Fibroblast of skin of right quadriceps (primary cell): Measurements from ENCODE around the gene IWS1.
"Not testable (repeated sequence)": the region's sequence is repeated elsewhere in the genome, so short reads cannot be mapped to it uniquely, and the experiment has no call there.

ENCODE experiments used
- DNase-seq: peaks from one replicate; pipeline ENCODE4 v3.0.0-alpha.2; 2013

Gene IWS1

GRCh38 chr2:127527001-127527804, 914 bp upstream of the IWS1 start:
- DNase-seq: no peak

DNA sequence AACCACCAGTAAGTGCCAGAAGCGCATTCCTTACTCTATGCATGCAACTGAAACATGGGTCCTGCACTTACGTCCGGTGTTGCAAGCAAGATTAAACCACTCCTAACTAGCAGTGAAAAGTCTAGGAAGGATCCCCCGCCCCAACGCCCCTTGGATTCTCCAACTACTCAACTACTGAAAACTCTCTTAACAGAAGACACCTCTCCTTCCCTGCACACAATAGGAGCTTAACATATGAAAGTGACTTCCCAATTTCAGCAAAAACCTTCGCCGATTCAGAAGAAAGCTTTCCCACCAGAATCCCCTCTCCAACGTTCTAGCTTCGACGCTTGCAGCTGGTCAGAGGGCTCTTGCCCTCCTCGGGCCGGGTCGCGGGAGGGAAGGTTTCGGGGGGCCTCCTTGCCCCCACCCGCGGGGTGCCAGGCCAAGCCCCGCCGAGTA, 578 bp downstream of the IWS1 start:
- peak; percentile 42 for DNase-seq

- DNase-seq: not testable (repeated sequence)
Observed at GRCh38 chr2:127524198-127524834, 2.0 kb downstream of the IWS1 start.

GRCh38 chr2:127523269-127523939, 2.9 kb downstream of the IWS1 start:
- DNase-seq: no peak

DNA sequence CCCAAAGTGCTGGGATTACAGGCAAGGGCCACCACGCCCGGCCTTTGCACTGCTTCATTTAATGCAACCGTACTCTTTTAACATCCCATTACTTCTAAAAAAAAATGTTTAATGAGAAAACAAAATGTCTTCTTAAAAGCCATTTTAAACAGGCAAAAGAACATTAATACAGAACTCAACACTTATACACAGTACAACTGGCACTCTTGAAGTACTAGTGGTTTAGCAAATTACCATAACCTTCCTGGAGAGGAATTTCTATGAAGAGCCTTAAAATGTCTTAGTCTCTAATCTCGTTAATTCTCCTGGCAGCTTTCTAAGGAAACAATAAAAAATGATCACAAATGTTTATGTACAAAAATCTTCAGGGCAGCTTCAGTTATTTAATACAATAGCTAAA, 5.9 kb downstream of the IWS1 start:
- no peak for DNase-seq

DNA sequence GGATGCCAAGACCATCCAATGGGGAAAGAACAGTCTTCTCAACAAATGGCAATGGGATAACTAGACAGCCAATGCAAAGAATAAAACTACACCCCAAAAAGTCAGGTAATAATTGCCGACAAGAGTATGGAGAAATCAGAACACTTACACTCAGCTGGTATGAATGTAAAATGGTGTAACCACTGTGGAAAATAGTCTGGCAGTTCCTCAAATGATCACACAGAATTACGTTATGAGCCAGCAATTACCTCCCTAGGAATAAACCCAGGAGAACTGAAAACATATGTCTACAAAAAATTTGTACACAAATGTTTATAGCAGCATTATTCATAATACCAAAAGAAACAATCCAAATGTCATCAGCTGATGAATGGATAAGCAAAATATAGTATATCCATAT, 8.8 kb downstream of the IWS1 start:
- no peak for DNase-seq

GRCh38 chr2:127516041-127516762, 10.1 kb downstream of the IWS1 start:
- peak; percentile 82 for DNase-seq

- no peak for DNase-seq
Observed at GRCh38 chr2:127515383-127515915, 10.8 kb downstream of the IWS1 start.

GRCh38 chr2:127514485-127514884, 11.8 kb downstream of the IWS1 start:
- no peak for DNase-seq

DNA sequence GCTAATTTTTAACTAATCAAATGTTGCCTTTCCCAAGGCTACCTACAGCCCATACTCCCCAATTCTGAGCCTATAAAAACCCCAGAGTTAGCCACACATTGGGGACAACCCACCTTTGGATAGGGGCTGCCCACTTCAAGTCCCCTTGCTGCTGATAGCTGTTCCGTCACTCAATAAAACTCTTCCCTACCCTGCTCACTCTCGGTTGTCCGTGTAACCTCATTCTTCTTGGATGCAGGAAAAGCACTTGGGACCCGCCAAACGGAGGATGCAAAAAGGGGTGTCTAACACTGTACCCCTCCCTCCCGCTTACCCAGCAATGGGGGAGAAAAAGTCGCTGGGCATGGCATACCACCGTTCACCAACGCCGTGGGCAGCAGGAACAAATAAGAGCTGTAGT, 12.2 kb downstream of the IWS1 start:
- no peak for DNase-seq

DNA sequence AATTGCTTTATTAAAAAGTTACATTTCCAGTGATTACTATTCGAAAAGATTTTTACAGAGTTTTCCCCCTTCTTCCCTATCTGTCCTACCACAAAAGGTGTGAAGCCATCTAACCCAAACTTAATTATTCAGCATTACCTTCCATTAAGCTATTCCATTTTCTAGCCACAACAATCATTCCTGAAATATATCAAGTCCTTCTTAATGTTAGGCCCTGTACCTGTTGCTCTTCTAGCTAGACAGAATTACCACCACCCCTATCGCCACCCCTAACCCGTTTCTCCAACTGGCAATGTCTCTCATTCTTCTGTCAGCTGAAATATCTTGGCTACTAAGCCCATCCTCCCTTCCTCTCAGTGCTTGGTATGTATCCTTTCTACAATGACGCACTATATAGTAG, 13.9 kb downstream of the IWS1 start:
- no peak for DNase-seq

GRCh38 chr2:127511917-127512316, 14.4 kb downstream of the IWS1 start:
- DNase-seq: no peak

DNA sequence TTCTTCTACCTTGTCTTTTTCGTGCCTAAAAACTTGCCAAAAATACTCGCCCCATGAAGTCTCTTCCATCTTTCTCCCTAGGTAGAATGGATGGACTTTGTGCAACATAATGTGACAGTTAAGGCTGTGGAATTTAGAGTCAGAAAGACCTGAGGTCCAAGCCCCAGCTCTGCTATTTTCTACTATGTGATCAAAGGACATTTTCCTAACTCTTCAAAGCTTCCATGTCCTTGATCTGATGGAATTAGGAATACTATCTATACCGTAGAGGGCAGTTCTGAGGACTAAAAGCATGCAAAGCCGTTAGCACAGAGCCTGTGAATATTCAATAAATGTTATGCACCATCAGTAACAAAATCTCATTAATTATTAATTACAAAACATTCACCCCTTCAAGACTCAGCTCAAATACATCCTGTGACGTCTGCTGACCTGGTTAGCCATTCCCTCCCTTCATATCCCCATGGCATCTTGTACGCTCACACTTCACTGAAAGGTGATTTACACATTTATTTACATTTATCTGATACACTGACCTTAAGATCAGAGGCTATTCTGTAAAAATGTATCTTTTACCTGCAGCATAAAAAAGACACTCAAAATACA, 15.1 kb downstream of the IWS1 start:
- DNase-seq: no peak

GRCh38 chr2:127510073-127510472, 16.2 kb downstream of the IWS1 start:
- no peak for DNase-seq

GRCh38 chr2:127508631-127509034, 17.7 kb downstream of the IWS1 start:
- peak; percentile 100 for DNase-seq

GRCh38 chr2:127508023-127508630, 18.2 kb downstream of the IWS1 start:
- peak; percentile 35 for DNase-seq

DNA sequence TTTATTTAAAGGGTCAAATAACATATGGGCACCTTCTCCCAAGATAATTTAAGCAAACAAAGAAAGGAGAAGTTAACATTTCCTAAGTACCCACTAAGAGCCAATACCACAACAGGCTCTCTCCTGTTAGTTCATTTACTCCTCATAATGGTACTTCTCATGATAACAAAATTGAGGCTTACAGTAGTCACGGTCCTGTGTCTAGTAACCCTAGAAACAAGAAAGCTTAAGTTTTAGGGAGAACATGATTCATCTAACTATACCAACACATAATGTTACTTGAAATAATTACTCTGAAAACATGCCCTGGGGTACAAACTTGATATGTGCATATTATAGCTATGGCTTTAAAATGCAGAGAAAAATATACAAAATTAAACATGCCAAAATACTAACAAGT, 19.8 kb downstream of the IWS1 start:
- no peak for DNase-seq

GRCh38 chr2:127504552-127505430, 21.5 kb downstream of the IWS1 start:
- peak; percentile 43 for DNase-seq

- DNase-seq: no peak
Observed at GRCh38 chr2:127503491-127503890, 22.8 kb downstream of the IWS1 start.

DNA sequence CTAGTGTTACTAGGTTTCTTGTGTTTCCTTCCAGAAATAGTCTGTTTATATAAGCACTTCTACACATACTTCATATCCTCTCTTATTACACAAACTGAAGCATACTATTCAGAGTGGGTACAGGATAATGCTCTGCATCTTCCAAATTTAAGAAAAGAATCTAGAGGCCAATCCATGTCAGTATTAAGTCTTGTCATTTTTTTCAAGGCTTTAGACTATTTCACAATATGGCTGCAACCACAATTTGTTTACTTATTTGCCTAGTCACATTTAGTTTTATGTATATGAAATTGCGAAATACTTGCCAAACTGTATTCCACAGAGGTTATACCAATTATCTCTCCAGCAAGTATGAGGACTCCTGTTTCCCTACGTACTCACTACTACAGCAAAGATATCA, 27.9 kb downstream of the IWS1 start:
- peak; percentile 66 for DNase-seq

DNA sequence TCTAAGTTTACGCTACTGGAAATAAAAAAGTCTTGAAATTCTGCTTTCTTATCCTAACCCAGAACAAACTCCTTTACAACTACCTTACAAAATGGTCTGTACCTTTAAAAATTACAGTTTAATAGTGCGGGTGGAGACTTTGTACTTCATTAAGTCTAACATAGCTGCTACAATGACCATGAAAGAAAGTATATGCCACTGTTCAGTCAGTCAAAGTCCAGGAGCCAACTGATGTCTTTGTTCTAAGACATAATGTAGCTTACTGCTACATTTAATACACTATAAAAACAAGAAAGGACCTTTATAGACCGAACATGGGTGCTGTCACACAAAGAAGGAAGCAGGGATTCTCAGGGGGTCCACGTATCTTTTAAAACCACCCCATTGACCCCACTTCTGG, 36.0 kb downstream of the IWS1 start:
- no peak for DNase-seq
